ENCODE data around the gene ADCY5. TPM values are rescaled to one million over a fixed set of nuclear protein-coding genes. Genes with fewer than 3 reads are reported as not detected.

The ADCY5 gene
- total RNA-seq, 1 experiment from 2014 or later = 0.49 TPM

GRCh38 chr3:123258811-123259420, 190.0 kb downstream of the ADCY5 start:
- RAD21 ChIA-PET (ENCODE audit: low non-redundant PET in 1 of 2, low total read pairs in 2 of 2, uncharacterized antibody in 2 of 2, unreplicated experiment in 2 of 2) = interaction anchor here (0.6 kb wide), 2 partner anchors 232 to 324 kb away, joined by 3 to 7 read pairs; partner anchors contain the start of gene SEMA5B (in 1 of the 2)
- no peaks in the 10 kb centered on the region for H3K9me2 ChIP-seq (ENCODE audit: insufficient read depth)
- no peaks in the 10 kb centered on the region for H3K9me3 ChIP-seq (ENCODE audit: control insufficient read depth in 1 of 2, insufficient read depth in 1 of 2, low read depth in 1 of 2, low read length in 2 of 2)
- no peak overlapping the region for H3K4me2 ChIP-seq (ENCODE audit: low read length)
- no peaks in the 10 kb centered on the region for H3K4me1 ChIP-seq (ENCODE audit: control insufficient read depth in 1 of 2, insufficient read depth in 2 of 2, low read length in 2 of 2)
- no peak overlapping the region for H2AFZ ChIP-seq (ENCODE audit: low read depth, low read length, poor library complexity, severe bottlenecking)
- no peaks in the 10 kb centered on the region for H3K36me3 ChIP-seq (ENCODE audit: control insufficient read depth in 1 of 2, insufficient read depth in 2 of 2, low read length in 2 of 2)
- H3K9ac ChIP-seq (ENCODE audit: low read length) = no peak overlapping the region
- POLR2A ChIA-PET = no interaction called here
- DNase-seq (ENCODE audit: low read depth, low spot score) (peak; percentile 50), ATAC-seq (peak; percentile 94)
- CTCF ChIA-PET = interaction anchor here (1.0 to 1.6 kb wide), 3 partner anchors 10 to 866 kb away, joined by 3 to 4 read pairs (median 4); no protein-coding TSS in a partner anchor
- TF ChIP-seq EZH2 (IDR thresholded peaks at IDR 0.05) (no peak), RAD21 (IDR thresholded peaks at IDR 0.05; ENCODE audit: low read depth) (peak; percentile 85), REST (IDR thresholded peaks at IDR 0.05; ENCODE audit: low read depth) (no peak), FOSL1 (IDR thresholded peaks at IDR 0.05; ENCODE audit: low read depth) (no peak), ATF3 (IDR thresholded peaks at IDR 0.05) (no peak), CTCF (IDR thresholded peaks at IDR 0.05 in 2 of 3, conservative IDR thresholded peaks at IDR 0.05 in 1 of 3; ENCODE audit: borderline replicate concordance in 1 of 3, insufficient read depth in 1 of 3, low read depth in 2 of 3, low read length in 2 of 3) (peak; percentile 59 to 96 (median 75)), POLR2A (IDR thresholded peaks at IDR 0.05; ENCODE audit: borderline replicate concordance, extremely low read depth, insufficient read depth, insufficient read length) (no peak)
- no peaks in the 10 kb centered on the region for H4K20me1 ChIP-seq (ENCODE audit: insufficient read depth)
- intact Hi-C loops (cut with micrococcal nuclease) = loop anchor here (1.0 to 5.0 kb wide), 4 partner anchors 212 to 862 kb away; partner anchors contain the start of gene SEMA5B
- H3K4me3 ChIP-seq (replicated peaks in 1 of 2; ENCODE audit: low read depth in 1 of 2, low read length in 2 of 2) = no peak overlapping the region
- BruUV-seq (replicated peaks) = no TSS peak
- H3K79me2 ChIP-seq (ENCODE audit: insufficient read depth, low read length) = no peaks in the 10 kb centered on the region
- no peaks in the 10 kb centered on the region for H3K27me3 ChIP-seq (ENCODE audit: insufficient read depth, low read length)
- H3K27ac ChIP-seq (ENCODE audit: low read depth, low read length) = no peak overlapping the region
